GM10847 (cell line): ENCODE results near the gene ARF1.

ENCODE experiments used
- POLR2A ChIP-seq: IDR thresholded peaks from 2 replicates; pipeline ENCODE4 v1.6.1; 2011; ENCODE audit not compliant: insufficient read length; ENCODE audit errors: extremely low read depth

ARF1 gene

GRCh38 chr1:228134591-228134990 is 52.1 kb downstream of the ARF1 start:
- no peak for TF ChIP-seq POLR2A

DNA sequence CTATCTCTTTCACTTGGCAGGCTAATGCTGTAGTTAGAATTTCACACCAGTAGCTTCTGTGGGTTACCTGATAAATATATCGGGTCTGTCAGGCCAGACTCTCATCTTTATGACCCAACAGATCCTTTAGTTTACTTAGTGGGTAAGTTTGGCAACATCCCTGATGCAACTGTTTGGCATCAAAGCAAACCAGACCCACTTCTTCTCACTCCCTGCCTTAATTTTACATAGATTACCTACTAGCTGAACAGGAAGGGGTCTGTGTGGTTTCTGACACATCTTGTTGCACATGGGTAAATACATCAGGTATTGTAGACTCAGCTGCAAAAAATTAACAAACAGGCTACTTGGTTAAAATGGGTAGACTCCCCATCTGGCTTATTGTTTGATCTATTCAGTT is 54.4 kb downstream of the ARF1 start:
- TF ChIP-seq POLR2A = no peak

DNA sequence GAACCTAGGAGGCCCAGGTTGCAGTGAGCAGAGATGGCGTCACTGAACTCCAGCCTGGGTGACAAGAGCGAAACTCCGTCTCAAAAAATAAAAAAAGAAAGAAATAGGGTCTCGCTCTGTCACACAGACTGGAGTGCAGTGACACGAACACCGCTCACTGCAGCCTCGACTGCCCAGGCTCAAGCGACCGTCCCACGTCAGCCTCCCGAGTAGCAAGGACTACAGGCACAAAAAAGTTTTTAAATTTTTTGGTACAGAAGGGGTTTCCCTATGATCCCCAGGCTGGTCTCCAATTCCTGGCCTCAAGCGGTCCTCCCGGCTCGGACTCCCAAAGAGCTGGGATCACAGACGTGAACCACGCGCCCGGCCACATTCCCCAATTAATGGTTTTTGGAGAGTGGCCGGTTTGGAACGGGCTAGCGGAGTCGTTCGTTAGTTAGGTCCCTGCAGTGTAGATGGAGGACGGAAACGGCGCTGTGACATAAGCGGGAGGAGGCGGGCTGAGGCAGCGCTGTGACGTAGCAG is 57.0 kb downstream of the ARF1 start:
- TF ChIP-seq POLR2A = peak; percentile 38

DNA sequence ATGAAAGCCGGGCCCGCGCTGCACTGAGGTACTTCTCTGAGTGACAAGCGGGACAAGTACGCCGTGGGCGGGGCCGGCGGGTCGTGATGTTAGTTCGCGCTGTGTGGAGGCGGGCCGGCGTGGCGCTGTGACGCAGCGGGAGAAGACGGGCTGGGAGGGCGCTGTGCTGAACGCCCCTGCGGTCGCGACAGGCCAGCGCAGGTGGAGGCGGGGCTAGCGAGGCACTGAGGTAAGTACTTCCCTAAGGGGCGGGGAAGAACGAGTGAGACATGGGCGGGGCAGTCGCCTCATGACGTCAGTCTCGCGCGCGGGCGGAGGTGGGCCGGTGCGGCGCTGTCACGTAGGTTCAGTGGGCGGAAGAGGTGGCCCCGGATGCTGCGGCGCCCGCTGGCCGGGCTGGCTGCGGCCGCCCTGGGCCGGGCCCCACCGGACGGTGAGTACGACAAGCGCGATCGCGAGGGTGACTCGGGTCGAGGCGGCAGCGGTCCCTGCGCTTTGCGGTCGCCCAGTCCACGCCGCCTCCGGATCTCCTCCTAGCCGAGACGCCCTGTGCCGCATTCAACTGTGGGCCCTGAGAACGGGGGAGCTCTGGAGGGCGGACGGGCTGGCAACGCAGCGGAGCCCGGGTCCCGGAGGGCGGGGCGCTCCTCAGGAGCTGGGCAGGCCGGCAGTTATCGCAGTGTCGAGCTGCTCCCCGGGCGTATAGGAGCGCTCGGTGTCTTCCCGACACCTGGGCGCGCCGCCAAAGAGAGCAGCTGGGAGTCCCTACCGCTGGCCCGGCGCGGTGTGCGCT is 57.6 kb downstream of the ARF1 start, which contains the start of gene GUK1:
Gene GUK1, plus strand, starts transcription at position 349 of the 793 bp plus-strand sequence. Its CDS starts 24 bp downstream, at position 373.
- TF ChIP-seq POLR2A = peak; percentile 90

DNA sequence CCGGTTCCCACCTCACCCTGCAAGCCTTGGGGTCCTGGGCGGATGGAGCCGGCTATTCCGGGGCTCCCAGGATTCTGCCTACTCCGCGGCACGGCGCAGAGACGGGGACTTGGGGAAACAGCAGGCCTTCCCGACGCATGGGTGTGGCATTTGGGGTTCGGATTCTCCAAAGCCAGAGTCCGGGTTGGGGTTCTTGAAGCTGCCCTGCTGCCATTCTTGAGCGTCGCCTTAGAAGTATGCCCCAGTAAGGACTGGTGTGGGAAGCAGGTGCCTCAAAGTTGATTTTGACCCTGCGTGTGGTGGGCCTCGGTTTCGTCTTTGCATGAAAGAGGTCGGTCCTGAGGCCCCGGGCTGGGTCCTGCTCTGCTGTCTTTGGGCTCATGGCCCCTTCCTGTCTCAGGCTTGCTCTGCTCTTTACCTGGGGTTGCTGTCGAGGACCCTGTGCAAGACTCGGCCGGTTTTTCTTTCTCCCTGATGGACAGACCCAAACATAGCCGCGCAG is 58.3 kb downstream of the ARF1 start:
- TF ChIP-seq POLR2A = no peak

- no peak for TF ChIP-seq POLR2A
Measured at GRCh38 chr1:228141226-228142044, 58.9 kb downstream of the ARF1 start.

- TF ChIP-seq POLR2A = no peak
Measured at GRCh38 chr1:228142155-228142691, 59.7 kb downstream of the ARF1 start.

GRCh38 chr1:228142701-228143136 is 60.2 kb downstream of the ARF1 start:
- TF ChIP-seq POLR2A = no peak

GRCh38 chr1:228143480-228144192 is 61.1 kb downstream of the ARF1 start:
- no peak for TF ChIP-seq POLR2A

DNA sequence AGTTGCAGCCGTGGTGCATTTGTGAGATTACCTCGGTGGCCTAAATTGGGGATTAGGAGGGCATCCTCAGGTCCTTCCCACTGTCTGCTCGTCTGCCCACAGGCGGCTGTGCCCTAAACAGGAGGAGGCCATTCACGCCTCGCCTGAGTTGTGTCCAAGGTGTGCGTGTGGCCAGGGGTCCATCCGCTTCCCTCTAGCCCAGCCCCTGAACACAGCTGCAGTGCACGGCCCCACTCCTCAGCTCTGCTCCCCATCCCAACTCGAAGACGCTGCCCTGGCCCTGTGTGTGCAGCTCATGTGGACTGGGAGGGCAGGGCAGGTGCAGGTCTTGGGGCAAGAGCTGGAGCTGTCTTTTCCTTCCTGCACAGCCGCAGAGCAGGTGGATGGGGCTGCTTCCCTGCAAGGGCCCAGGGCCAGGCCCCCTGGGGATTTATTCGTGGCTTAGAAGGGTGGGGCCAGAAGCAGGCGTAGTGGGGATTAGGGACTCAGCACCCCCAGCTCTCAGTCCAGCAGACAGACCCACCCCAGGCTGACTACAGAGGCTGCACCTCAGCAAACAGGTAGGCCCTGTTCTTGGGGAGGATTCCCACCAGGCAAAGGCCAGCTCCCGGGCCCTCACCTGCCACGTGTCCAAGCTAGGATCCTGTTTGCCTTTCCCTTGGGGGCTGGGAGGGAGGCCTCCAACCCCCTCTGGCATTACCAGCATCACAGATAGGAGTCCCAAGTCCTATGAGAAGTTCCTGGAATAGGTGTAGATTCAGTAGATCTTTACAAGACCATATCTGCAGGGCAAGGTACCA is 61.9 kb downstream of the ARF1 start:
- no peak for TF ChIP-seq POLR2A

DNA sequence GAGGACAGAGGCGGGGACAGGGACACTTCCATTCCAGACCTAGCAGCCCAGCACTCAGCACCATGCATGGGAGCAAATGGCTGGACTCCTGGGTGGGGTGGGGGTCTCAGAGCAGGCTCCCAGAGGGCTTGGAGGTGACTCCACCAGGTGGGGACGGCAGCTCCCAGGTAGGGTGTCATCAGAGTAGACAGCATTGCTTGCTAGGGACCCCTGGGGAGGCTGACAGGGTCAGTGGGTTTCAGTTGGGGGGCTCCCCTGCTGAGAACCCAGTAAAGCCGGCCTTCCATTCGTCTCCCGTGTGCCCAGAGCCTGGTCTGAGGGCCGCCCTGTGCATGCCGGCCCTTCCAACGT is 62.5 kb downstream of the ARF1 start:
- TF ChIP-seq POLR2A = no peak

- TF ChIP-seq POLR2A = no peak
Measured at GRCh38 chr1:228145463-228146416, 63.2 kb downstream of the ARF1 start.
